Cardiac fibroblast (primary cell): ENCODE measurements around the gene NEURL1.

Experiments
- DNase-seq, 2 donors: peaks; one replicate each; pipeline versions ENCODE4 v3.0.0 to v3.0.0-alpha.2; 2010; ENCODE audit warnings: low read depth in 2 of 2
- H3K4me3 ChIP-seq, 2 donors: replicated peaks in 1 of 2; 1 replicate in 1 of 2; 2 replicates in 1 of 2; pipeline ENCODE4 v1.5.1; 2011; ENCODE audit warnings: low read depth in 2 of 2, low read length in 2 of 2, mild to moderate bottlenecking in 2 of 2, moderate library complexity in 1 of 2
- TF ChIP-seq, protein P1 (sequence below): IDR thresholded peaks from one replicate; pipeline ENCODE4 v1.5.1; 2011; ENCODE audit warnings: low read depth, mild to moderate bottlenecking, low read length, inconsistent platforms

Gene NEURL1

DNA sequence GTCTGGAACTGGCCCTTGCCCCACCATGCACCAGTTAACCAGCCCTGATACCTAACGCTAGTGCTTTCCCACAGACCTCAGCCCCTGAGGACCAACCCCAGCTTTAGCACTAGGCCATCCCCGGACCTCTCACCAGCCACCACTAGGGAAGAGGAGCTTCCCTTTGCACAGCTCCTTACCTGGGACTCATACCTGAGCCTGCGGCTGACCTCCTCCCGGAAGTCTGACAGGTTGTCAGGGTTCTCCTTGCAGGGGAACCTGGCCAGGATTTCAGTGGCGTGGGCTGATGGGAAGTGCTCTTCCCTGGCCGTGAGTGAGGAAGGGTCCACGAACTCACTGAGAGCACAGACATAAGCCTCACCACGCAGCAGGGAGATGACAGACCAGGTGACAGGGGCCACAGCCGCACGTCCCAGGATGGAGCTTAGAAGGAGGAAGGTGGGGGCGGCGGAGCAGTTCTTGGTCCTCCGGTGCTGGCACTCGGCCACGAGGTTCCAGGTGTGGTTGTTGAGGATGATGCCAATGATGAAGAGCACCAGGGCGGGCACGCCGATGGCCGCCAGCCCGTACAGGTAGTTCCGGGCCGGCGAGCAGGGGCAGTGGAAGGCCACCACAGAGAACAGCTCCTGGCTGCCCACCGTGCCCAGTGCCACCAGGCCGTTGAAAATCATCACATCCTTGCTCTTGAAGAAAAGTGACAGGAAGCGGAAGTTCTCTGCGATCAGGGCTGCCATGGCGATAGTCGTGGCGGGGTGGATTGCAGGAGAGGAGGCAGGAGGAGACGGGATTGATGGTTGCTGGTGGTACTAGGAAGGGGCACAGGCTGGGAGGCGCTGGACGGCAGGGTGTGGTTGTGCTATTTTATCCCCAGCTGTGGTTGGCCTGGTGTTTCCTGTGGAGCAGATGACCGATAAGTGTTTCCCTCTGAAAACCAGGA is 44.0 kb upstream of the NEURL1 start:
- TF ChIP-seq, protein P1, sequence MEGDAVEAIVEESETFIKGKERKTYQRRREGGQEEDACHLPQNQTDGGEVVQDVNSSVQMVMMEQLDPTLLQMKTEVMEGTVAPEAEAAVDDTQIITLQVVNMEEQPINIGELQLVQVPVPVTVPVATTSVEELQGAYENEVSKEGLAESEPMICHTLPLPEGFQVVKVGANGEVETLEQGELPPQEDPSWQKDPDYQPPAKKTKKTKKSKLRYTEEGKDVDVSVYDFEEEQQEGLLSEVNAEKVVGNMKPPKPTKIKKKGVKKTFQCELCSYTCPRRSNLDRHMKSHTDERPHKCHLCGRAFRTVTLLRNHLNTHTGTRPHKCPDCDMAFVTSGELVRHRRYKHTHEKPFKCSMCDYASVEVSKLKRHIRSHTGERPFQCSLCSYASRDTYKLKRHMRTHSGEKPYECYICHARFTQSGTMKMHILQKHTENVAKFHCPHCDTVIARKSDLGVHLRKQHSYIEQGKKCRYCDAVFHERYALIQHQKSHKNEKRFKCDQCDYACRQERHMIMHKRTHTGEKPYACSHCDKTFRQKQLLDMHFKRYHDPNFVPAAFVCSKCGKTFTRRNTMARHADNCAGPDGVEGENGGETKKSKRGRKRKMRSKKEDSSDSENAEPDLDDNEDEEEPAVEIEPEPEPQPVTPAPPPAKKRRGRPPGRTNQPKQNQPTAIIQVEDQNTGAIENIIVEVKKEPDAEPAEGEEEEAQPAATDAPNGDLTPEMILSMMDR, result no peak
- H3K4me3 ChIP-seq, result peak overlapping the region in 1 of 2 donors; percentile 85
- no peak for DNase-seq

DNA sequence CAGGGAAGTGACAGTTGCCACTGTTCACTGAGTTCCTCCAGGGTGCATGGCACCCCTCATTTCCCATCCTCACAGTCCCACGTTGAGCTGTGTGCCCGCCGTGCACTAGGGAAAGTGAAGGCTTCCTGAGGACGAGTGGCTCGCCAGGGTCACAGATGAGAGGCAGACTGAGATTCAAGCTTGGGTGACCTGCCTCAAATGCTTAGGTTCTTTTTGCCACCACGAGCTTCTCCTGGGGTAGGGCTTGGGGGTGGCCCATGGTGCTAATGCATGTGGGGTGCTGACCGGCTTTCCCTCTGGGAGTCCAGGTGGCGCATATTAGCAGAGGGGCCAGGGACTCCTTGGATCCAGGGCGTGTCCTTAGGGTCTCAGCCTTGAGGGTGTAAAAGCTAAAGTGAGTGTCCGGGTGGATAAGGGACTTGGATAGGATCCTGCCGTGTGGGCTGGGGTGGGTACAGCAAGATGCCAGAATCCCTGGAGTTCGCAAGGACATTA is 43.3 kb upstream of the NEURL1 start:
- peak overlapping the region in 1 of 2 donors; percentile 85 for H3K4me3 ChIP-seq
- no peak for DNase-seq
- TF ChIP-seq, protein P1, result no peak

DNA sequence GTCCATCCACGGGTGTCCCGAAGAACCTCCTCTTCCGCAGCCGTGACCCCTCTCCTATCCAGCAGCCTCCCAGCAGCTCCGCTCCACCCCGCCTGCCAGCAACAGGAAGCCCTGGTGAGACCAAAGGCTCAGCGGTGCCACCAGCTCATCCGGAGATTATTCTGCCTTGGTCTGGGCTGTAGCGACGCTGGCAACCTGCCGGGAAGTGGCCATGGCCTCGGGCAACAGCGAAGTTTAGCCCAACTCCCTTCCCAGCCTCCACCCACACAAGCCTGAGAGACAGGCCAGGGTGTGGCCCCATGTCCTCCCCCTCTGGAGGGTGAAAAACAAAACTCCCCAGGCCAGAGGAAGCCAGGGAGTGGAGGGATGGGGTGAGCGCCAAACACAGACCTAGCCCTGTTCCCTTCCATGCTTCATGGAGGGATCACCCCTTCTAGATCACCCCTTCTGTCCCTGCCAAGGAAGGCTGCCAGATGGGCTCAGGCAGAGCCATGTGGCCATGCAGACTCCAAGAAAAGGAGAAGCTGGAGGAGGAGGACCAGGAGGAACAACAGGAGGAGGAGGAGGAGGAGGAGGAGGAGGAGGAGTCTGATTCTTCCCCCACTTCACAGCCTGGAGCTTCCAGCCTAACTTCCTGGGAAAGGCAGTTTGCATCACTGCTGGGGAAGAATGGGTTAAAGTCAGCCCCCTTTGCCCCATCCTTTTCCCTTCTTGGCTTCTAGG is 42.3 kb upstream of the NEURL1 start:
- peak overlapping the region; percentile 70 to 85 for H3K4me3 ChIP-seq
- DNase-seq, result peak; percentile 39 to 81
- TF ChIP-seq, protein P1, result no peak

DNA sequence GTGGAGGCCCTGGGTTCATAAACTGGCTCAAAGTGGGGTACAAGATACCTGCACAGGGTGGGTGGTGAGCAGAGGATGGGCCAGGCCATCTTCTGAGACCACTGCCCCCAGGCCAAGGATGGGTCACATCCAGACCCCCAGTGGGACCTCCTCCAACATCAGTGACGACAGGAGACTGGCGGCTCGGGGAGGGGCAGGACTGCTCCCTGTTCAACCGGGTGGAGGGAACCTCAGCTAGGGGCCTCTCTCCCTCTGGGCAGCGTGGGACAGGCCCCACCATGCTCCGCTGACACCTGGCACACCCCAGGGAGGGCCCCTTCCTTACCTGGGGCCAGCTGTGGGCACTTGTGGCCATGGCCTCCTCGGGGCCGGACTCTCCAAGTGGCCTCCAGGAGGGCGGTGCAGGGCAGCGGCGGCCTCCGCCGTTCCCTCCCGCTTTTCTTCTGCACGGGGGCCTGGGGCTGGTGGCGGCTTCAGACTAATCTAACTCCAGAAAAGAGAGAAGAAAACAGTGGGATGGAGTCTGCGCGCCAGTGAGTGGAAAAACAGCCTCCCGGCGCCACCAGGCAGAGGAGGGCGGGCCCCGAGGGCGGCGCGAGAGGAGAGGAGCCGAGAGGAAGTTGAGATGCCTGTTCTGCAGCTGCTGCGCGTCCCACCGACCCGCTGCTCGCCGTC is 41.5 kb upstream of the NEURL1 start, which contains the start of gene CALHM2:
Gene CALHM2, minus strand, starts transcription at position 540 of the 675 bp plus-strand sequence. CDS start 2,429 bp downstream, outside the sequence.
- peak; percentile 50 to 63 for DNase-seq
- TF ChIP-seq, protein P1, result no peak
- peak within 1 kb of the TSS; percentile 70 to 85 for H3K4me3 ChIP-seq

DNA sequence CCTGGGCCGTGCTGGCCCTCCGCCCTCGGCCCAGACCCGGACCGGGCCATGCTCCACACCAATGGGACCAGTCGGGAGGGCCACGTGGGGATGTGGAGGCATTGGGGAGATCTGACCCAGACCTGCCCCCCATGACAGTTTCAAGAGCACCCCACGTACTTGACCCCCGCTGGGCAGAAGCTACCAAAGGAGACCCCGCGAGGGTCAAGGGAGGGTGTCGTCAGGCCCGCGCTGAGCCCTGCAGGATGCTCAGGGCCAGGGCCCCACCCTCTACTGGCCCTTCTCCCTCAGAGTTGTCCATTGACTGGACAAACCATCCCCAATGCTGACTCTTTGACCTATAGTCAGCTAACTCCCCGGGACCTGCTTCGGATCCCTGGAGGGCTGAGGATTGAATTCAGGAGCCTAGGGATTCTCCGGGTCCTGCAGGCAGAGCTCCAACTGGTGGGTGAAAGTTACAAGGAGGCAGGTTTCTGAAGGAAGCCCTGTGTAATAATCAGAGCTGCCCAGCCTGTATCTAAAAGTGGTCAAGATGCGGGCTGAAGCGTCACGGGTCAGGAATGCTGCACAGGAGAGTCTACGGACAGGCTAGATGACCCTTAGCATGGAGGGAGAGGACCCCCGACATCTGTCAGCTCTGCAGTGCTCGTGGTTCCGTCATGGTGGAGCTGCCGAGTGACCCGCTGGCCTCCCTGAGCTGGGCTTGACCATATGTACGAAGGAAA is 40.8 kb upstream of the NEURL1 start:
- no peak for DNase-seq
- TF ChIP-seq, protein P1, result no peak
- H3K4me3 ChIP-seq, result peak overlapping the region; percentile 70 to 85

DNA sequence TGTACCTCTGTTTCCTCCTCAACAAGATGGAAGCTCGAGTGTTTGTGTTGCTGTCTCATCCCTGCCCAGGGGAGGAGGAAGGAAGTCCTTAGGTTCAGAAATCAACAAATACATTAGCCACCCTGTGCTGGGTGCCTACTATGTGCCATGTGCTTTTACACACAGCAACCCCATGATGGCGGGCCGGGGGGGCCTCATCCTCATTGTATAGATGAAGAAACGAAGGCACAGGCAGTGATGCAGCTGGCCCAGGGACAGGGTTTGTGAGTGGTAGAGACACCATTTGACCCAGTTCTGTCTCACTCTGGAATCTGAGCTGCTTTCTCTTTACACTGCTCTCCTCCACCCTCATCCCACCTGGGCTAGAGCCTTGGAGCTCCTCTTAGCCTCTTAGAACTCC is 39.5 kb upstream of the NEURL1 start:
- DNase-seq, result no peak
- H3K4me3 ChIP-seq, result no peak overlapping the region
- TF ChIP-seq, protein P1, result no peak
